ENCODE data around the gene MRFAP1.
A peak's percentile ranks its signal among the peaks of the same experiment; 100 is the strongest.

The MRFAP1 gene

DNA sequence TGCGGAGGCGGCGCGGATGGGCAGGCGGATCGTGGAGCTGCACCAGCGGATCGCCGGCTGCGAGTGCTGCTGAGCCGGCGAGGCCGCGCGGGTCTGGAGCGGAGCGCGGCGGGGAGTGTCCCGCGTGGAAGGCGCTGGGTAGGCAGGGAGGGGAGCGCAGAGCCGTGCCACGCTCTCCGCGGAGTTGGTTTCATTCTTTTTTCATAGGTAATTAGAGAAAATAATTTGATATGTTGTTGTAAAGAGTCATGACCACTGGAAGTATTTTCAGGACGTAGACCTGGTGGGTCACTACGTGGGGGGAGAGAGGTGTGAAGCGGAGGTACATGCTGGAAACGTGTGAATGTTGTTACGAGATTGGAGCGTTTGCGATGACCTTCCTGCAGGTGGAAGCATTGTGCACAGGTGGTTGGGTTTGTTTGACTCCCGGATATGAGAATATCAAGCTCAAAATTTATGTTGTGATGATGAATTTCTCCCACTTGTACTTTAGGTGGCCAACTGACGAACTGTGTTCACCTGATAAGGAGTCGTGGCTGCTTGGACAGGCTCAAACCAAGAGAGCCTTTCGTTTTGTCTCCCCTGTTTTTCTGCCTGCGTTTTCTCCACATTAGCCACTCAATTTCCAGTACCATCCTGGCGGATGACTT lies 34.1 kb downstream of the MRFAP1 start:
- peaks cover 25% of the 10 kb centered on the region for H3K4me1 Mint-ChIP-seq
- no peaks in the 10 kb centered on the region for H3K27me3 Mint-ChIP-seq
- peak overlapping the region; percentile 92 for H3K4me3 Mint-ChIP-seq
- H3K27ac Mint-ChIP-seq = peak overlapping the region; percentile 95
- H3K36me3 Mint-ChIP-seq = peaks cover 17% of the 10 kb centered on the region
- ATAC-seq (ENCODE audit: low read depth) (peak; percentile 26), DNase-seq (ENCODE audit: low spot score in 2 of 2) (peak; percentile 34 to 35)
- no peaks in the 10 kb centered on the region for H3K9me3 Mint-ChIP-seq

DNA sequence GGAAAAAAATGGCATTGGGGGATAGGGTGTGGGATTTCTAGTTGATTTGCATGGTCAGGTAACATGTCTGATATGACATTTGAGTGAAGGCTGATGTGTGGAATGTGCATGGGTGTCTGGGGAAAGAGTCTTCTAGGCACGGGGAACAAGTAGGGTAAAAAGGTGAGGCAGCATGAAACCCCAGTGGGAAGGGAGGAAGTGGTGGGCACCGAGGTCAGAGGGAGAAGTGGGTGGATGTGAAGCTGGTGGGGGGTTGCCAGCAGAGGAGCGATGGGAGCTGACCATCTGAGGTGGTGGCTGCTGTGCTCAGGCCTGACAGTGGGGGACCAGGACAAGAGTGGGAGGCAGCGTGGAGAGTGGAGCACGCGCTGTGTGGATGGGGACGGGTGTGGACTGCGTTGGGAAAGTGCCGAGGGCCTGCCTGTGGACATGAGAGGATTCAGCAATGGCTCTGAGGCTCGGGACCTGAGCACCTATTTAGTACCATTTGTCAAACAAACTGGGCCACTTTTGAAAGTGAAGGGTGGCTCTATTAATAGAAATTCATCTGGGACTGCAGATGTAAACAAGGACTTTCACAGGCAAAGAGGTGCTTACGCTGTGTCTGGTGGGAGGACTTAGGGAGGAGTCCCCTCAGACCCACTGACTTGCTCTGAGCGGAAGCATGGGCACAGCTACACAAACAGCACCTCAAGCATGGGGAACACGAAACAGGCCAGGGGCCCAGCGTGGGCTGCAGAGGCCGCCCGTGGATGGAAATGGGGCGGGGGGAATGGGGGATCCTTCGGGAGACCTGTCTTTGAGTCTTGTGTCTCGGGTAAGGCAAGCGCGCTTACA lies 36.5 kb downstream of the MRFAP1 start:
- Mint-ChIP-seq H3K4me3 (peak overlapping the region; percentile 18), H3K27me3 (no peaks in the 10 kb centered on the region), H3K4me1 (peaks cover 25% of the 10 kb centered on the region), H3K9me3 (peaks cover 2% of the 10 kb centered on the region), H3K27ac (peak overlapping the region; percentile 9), H3K36me3 (peaks cover 21% of the 10 kb centered on the region)
- no peak for DNase-seq (ENCODE audit: low spot score in 2 of 2)
- ATAC-seq (ENCODE audit: low read depth) = no peak

DNA sequence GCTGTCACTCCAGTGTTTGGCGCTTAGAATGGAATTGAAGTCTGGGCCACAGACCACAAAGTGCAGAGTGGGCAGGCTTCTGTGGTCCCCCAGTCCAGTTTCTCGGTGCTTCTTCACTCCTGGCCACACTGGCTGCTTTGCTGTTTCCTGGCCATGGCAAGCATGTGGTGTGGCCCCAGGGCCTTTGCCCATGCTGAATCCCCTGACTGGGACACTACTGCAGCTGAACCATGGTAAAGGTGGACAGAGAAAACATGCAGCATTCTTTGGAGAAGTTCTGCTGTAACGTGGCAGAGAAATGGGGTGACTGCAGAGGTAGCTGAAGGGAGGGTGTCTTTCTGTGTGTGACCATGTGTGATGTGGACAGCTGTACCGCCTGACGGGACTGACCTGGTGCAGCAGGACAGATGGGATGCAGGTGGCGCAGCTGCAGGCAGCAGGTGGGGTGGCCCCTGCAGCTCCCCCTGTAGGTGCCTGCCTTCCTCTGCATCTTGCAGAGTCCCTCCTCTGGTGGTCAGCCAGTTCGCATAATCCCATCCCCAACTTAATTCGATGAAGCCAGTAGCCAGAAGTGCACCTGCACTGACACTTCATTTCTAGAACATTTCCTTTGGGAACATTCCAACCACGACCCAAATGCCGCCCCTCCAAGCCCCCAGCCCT lies 40.0 kb downstream of the MRFAP1 start:
- no peak overlapping the region for H3K4me3 Mint-ChIP-seq
- H3K27me3 Mint-ChIP-seq = no peaks in the 10 kb centered on the region
- ATAC-seq (ENCODE audit: low read depth) = no peak
- H3K36me3 Mint-ChIP-seq = peaks cover 18% of the 10 kb centered on the region
- DNase-seq (ENCODE audit: low spot score in 2 of 2) = no peak
- no peak overlapping the region for H3K27ac Mint-ChIP-seq
- H3K4me1 Mint-ChIP-seq = peaks cover 10% of the 10 kb centered on the region
- H3K9me3 Mint-ChIP-seq = peaks cover 2% of the 10 kb centered on the region

DNA sequence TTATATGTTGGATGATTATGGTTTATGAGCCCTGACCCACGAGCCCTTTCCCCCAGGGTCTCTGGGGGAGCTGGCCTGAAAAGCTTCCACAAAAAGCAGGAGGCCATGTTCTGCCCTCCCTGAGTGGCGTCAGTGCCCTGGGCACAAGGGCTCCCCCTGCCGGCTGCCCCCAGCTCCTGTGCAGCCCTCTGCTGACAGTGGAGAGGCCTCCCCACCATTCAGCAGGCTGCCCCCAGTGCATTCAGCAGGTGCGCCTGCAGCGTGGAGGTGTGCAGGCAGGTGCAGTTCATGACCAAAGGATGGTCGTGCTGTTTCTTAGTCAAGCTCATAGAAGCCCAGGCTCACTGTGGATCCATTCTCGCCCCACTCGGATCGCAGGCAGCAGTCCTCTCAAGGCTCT lies 40.7 kb downstream of the MRFAP1 start:
- Mint-ChIP-seq H3K27me3 (no peaks in the 10 kb centered on the region), H3K9me3 (peaks cover 2% of the 10 kb centered on the region), H3K4me1 (peaks cover 9% of the 10 kb centered on the region), H3K27ac (no peak overlapping the region), H3K36me3 (peaks cover 14% of the 10 kb centered on the region), H3K4me3 (no peak overlapping the region)
- no peak for ATAC-seq (ENCODE audit: low read depth)
- no peak for DNase-seq (ENCODE audit: low spot score in 2 of 2)

DNA sequence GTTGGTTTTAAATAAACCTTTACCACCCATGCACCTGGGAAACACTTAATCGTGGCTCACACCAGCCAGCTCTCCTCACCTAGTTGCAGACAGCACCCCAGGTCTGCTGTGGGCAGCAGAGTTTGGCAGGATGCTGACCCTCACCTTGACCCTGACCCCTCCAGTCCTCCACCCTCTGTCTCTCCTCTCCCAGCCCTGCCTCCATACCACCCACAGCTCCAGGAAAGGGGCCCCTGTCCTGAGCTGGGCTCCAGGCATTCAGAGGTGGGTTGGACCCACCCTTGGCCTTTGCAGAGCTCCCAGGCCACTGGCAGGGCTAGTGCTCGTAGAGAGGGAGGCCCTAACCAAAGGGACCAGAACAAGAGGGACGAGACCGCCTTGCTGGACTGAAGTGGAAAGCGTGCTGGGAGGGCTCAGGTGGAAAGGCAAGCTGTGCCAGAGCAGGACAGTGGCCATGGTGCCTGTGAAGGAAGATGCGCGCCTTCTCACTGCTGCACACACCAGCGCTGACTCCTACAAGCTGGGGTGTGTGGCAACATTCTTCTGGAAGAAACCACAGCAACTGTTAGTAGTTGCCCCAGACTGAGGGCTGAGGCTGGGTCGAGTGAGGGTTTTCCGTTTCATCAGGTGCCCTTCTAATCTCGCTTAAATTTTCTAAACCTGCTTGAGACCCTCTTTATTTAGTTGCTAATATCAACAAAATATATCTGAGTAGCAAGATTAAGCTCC lies 42.5 kb downstream of the MRFAP1 start:
- Mint-ChIP-seq H3K27me3 (no peaks in the 10 kb centered on the region), H3K4me3 (no peak overlapping the region), H3K4me1 (peaks cover 3% of the 10 kb centered on the region), H3K36me3 (peaks cover 9% of the 10 kb centered on the region), H3K9me3 (peaks cover 2% of the 10 kb centered on the region), H3K27ac (no peak overlapping the region)
- no peak for DNase-seq (ENCODE audit: low spot score in 2 of 2)
- ATAC-seq (ENCODE audit: low read depth) = no peak

DNA sequence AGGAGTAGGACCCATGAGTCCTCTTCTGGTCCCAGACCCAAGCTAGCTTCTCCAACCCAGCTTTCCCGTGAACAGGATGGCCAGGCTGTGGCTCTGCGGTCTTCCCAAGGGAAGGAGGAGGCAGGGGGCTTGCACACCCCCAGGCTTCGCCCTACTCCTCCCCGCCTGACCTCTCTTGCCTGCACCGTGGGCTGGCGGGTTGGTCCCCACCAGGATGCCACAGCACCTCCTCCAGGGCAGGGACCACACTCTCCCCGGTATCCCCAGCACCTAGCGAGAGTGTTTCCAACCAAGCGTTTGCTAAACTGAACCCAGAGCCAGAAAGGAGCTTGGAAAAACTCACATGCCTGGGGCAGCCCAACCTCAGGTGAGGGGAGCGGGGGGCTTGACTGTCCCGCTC lies 44.2 kb downstream of the MRFAP1 start:
- no peak for DNase-seq (ENCODE audit: low spot score in 2 of 2)
- no peak overlapping the region for H3K27ac Mint-ChIP-seq
- H3K9me3 Mint-ChIP-seq = peaks cover 2% of the 10 kb centered on the region
- peaks cover 8% of the 10 kb centered on the region for H3K27me3 Mint-ChIP-seq
- H3K4me3 Mint-ChIP-seq = no peak overlapping the region
- H3K36me3 Mint-ChIP-seq = peaks cover 6% of the 10 kb centered on the region
- H3K4me1 Mint-ChIP-seq = no peaks in the 10 kb centered on the region
- ATAC-seq (ENCODE audit: low read depth) = no peak

DNA sequence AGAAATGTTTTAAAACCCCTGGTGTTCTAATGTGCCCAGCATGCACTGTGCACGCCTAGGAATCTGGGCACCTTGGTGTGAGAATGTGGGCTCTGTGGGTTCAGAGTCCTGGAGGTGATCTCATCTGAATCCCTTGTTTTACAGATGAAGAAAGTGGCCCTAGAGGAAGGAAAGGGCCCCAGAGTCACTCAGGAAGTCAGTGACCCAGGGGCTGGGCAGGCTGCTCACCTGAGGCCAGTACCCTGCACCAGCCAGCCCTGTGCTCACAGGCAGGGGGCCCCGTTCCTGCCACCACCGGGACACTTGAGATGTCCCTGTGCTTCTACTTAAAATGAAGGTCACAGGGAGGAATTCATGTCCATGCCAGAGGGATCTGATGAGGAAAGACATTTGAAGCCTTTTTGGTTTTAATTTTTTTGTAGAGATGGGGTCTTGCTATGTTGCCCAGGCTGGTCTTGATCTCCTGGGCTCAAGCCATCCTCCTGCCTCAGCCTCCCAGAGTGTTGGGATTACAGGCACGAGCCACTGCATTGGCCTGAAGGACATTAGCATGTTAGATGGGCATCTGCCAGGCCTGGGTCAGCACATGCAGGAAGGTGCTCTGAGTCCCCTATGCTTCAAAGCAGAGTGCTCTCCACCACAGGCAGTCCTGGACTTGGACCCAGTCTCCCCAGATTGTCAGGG lies 45.8 kb downstream of the MRFAP1 start:
- DNase-seq (ENCODE audit: low spot score in 2 of 2) (no peak), ATAC-seq (ENCODE audit: low read depth) (no peak)
- H3K27ac Mint-ChIP-seq = no peak overlapping the region
- no peaks in the 10 kb centered on the region for H3K36me3 Mint-ChIP-seq
- no peak overlapping the region for H3K4me3 Mint-ChIP-seq
- no peaks in the 10 kb centered on the region for H3K4me1 Mint-ChIP-seq
- H3K9me3 Mint-ChIP-seq = no peaks in the 10 kb centered on the region
- H3K27me3 Mint-ChIP-seq = peaks cover 14% of the 10 kb centered on the region

DNA sequence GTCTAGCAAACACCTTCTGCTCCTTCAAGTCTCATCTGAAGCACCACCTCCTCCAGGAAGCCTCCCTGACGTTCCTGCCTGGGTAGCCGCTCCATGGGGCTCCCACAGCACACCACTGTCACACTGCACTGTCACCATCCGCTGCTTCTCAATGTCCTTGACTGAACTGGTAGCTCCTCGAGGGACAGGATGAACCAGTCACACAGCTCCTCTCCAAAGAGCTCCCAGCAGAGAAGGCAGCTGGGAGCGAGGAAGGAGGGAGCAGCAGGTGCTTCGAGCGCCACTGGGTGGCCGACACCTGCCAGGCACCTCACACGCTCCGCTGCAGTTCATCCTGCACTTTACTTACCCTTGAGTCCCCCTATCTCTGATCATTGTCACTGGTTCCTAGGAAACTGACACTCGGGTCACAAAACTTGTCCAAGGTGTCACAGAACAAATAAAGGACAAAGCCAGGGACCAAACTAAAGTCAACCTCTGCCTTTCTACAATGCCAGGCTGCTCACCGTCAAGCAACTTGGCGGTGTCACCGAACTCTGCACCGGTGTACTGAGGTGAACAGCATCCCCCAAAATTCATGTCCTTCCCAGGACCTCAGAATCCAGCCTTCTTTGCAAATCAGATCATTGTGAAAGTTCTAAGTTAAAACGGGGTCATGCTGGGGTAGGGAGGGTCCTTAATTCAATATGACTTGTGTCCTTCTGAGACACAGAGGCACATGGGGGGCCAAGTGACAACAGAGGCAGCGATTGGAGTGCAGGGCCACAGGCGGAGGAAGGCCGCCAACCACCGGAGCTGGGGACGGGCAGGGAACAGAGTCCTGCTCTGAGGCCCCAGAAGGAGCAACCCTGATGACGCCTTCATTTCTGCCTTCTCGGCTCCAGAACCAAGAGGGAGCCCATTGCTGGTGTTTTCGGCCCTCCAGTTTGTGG lies 47.7 kb downstream of the MRFAP1 start:
- ATAC-seq (ENCODE audit: low read depth) (no peak), DNase-seq (ENCODE audit: low spot score in 2 of 2) (no peak)
- Mint-ChIP-seq H3K36me3 (peaks cover 1% of the 10 kb centered on the region), H3K4me1 (no peaks in the 10 kb centered on the region), H3K9me3 (no peaks in the 10 kb centered on the region), H3K4me3 (no peak overlapping the region), H3K27ac (no peak overlapping the region), H3K27me3 (peaks cover 14% of the 10 kb centered on the region)

DNA sequence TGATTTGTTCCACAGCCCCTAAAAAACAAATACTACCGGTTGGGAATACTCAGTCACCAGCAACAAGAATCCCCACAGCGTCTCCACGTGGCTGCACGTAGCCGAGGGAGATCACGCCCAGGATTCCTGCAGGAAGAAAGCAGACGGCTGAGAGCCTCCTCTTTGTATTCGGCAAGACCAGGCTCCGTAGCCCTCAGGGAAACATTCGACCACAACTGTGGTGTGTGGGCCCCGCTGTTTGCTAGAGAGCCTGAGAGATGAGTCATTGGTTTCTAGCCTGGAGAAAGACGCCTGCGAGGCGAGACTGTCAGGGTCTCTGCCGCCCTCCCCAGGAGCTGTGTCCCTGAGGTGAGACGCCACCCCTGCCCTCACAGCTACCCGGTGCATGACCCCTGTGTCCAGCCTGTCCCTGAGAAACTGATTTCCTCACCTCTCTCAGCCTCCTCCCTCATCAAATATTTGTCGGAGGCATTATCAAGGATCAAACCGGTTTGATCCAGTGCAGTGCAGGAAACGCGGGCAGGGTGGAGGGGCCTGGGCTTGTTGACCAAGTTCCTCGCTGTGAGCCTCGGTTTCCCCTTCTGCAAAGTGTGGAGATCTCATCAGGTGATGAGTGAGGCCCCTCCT lies 48.5 kb downstream of the MRFAP1 start:
- H3K4me1 Mint-ChIP-seq = no peaks in the 10 kb centered on the region
- no peak overlapping the region for H3K27ac Mint-ChIP-seq
- no peak for ATAC-seq (ENCODE audit: low read depth)
- H3K36me3 Mint-ChIP-seq = peaks cover 4% of the 10 kb centered on the region
- no peak overlapping the region for H3K4me3 Mint-ChIP-seq
- DNase-seq (ENCODE audit: low spot score in 2 of 2) = no peak
- peaks cover 14% of the 10 kb centered on the region for H3K27me3 Mint-ChIP-seq
- no peaks in the 10 kb centered on the region for H3K9me3 Mint-ChIP-seq

DNA sequence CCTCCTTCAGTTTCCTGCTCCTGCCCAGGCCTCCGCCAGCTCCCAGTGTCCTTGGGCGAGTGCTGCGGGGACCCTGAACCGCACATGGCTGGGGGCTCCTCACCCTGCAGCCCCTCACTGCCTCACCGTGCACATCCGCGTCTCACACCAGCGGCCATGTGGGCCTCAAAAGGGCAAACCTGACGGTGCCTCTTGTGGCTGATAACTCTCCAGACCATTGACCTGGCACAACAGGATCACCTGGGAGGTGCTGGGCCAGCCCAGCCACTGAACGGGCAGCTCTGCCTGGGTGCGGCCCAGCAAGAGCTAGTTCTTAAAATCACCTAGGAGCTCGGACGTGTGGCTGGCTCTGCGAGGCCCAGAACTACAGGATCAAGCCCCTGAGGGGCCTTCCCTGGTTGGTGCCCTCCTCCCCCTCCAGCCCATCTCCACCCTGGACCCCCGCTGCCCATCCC lies 49.0 kb downstream of the MRFAP1 start:
- Mint-ChIP-seq H3K36me3 (peaks cover 4% of the 10 kb centered on the region), H3K4me1 (peaks cover under 1% of the 10 kb centered on the region), H3K9me3 (no peaks in the 10 kb centered on the region), H3K27me3 (peaks cover 14% of the 10 kb centered on the region), H3K27ac (no peak overlapping the region), H3K4me3 (no peak overlapping the region)
- ATAC-seq (ENCODE audit: low read depth) (no peak), DNase-seq (ENCODE audit: low spot score in 2 of 2) (no peak)
